Sigmoid colon (tissue), 4 donors: ENCODE data around the gene NAT16.

Experiments
- CTCF ChIP-seq, 4 experiments: fragments of 450-650 bp in 3 of 4; fragments of 200-600 bp in 1 of 4; IDR thresholded peaks; one replicate each; pipeline ENCODE4 v1.5.1; 2016 to 2019; ENCODE audit warnings: antibody characterized with exemption in 4 of 4, mild to moderate bottlenecking in 3 of 4, moderate library complexity in 2 of 4
- EP300 ChIP-seq, 4 donors: sonication (generic); formaldehyde crosslinking; IDR thresholded peaks; one replicate each; pipeline ENCODE4 v1.6.1; 2017; ENCODE audit warnings: antibody characterized with exemption in 4 of 4
- POLR2A ChIP-seq, 2 donors: fragments of 450-650 bp; IDR thresholded peaks; one replicate each; pipeline ENCODE4 v1.6.1; 2016; ENCODE audit warnings: antibody characterized with exemption in 2 of 2, mild to moderate bottlenecking in 2 of 2, moderate library complexity in 2 of 2
- POLR2AphosphoS5 ChIP-seq, 4 donors: sonication (generic); formaldehyde crosslinking; IDR thresholded peaks; one replicate each; pipeline ENCODE4 v1.6.1; 2017; ENCODE audit warnings: antibody characterized with exemption in 4 of 4

GRCh38 chr7:101186194-101186593 lies 6.1 kb upstream of the NAT16 start:
- TF ChIP-seq CTCF (IDR thresholded peaks at IDR 0.05) = no peak
- no peak for TF ChIP-seq EP300 (IDR thresholded peaks at IDR 0.05)
- TF ChIP-seq POLR2A (IDR thresholded peaks at IDR 0.05) = no peak
- TF ChIP-seq POLR2AphosphoS5 (IDR thresholded peaks at IDR 0.05) = no peak
